HG03460 (cell line): ENCODE measurements around the gene TFCP2.
"Not testable (repeated sequence)": the region's sequence is repeated elsewhere in the genome, so short reads cannot be mapped to it uniquely, and the experiment has no call there.

Experiments used
- ATAC-seq: cut with Tn5 transposase; IDR thresholded peaks from one replicate; pipeline ENCODE4 v1.9.1; 2021; ENCODE audit not compliant: unreplicated experiment

Gene TFCP2

GRCh38 chr12:51172515-51173431, at the start of gene TFCP2:
TSS of gene TFCP2 (minus strand) at chr12:51173135. CDS start at chr12:51172422, 713 bp downstream.
- ATAC-seq, result peak; percentile 88

GRCh38 chr12:51222461-51222860, 49.5 kb upstream of the TFCP2 start:
- no peak for ATAC-seq

- not testable (repeated sequence) for ATAC-seq
Observed at GRCh38 chr12:51219857-51220256, 46.9 kb upstream of the TFCP2 start.

GRCh38 chr12:51219322-51219721, 46.4 kb upstream of the TFCP2 start:
- no peak for ATAC-seq

DNA sequence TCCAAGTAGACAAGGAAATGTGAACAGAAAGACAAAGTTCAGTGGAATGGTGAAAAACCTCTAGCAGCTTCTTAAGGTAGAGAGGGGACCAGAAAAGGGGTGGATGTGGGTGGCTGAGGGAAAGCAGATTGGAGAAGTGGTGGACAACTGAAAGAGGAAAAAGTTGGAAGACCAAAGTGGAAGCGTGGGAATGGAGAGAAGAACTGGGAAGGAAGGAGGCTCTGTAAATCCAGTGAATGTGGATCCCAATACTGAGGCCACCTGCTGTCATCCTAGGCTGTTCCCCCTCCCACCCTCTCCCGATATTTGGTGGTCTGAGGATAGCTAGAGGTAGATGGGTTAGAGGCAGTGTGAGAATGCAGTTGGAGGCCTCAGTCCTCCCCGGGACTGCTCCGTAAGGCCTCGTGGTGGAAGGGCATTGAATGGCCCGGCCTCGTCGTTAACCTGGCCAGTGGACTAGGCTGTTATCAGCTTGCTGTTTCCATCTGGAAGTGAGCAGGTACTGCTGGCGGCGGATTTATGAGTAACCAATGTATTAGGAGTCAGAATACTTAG, 45.7 kb upstream of the TFCP2 start:
- ATAC-seq, result no peak

- ATAC-seq, result peak; percentile 73
Observed at GRCh38 chr12:51217968-51218606, 45.2 kb upstream of the TFCP2 start, which contains the start of gene POU6F1. TSS of gene POU6F1 (minus strand) at chr12:51218062. CDS start at chr12:51206836, 11,226 bp downstream.

DNA sequence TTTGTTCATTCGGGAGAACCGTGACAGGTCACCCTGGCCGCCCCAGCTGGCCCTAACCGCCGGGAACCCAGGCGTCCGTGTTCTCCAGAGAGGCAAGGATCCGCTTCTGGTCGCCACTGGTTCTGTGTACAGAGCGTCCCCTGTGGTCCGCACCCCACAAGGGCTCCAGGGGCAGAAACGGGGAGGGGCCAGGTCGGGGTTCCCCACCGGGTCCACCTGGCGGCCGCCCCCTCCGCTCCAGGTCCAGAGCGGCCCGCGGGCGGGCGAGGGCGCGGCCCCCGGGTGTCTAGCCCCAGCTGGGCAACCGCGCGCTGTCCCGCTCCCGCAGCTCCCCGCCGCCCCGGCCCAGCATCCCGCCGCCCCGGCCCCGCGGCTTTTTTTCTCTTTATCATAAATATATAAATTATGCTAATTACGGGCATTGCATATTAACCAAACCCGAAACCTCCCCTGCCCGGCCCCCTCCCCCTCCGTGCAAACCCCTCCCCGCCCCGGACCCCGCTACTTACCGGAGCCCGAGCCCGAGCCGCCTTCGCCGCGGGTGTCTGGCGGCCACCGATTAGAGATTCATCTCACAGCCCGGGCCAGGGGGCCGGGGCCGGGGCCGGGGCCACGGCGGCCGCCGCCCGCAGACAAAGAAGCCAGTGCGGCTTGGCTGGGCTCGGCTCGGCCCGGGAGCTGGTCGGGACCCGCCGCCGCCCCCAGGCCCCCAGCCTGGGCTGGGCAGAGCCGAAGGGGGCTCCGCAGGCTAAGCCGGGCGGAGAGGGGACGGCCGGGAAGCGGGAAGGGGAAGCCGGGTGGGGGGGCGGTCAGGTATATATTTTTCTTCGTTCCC, 44.4 kb upstream of the TFCP2 start:
- ATAC-seq, result peak; percentile 33

DNA sequence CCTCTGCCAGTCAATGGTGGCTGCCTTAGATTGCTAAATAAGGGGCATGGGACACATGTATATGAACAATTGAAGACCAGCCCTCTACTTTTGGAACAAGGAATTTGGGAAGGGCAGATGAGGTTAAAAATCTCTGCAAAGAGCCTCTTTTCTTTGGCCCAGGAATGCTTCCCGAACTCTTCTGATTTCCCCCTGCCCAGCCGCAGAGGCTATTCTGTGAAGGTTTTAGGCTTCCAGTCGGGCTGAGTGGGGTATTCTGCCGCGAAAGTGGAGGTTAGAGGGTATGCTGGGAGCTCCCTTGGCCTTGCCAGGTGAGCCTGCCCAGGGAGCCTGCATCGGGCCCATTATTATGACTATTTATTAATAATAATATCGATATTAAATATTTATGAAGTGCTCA, 43.7 kb upstream of the TFCP2 start:
- no peak for ATAC-seq

- ATAC-seq, result no peak
Observed at GRCh38 chr12:51214895-51215294, 42.0 kb upstream of the TFCP2 start.

GRCh38 chr12:51210690-51211395, 37.9 kb upstream of the TFCP2 start:
- no peak for ATAC-seq

GRCh38 chr12:51209259-51209658, 36.3 kb upstream of the TFCP2 start:
- no peak for ATAC-seq

- ATAC-seq, result no peak
Observed at GRCh38 chr12:51208016-51208660, 35.2 kb upstream of the TFCP2 start.

GRCh38 chr12:51205350-51205749, 32.4 kb upstream of the TFCP2 start:
- ATAC-seq, result no peak

DNA sequence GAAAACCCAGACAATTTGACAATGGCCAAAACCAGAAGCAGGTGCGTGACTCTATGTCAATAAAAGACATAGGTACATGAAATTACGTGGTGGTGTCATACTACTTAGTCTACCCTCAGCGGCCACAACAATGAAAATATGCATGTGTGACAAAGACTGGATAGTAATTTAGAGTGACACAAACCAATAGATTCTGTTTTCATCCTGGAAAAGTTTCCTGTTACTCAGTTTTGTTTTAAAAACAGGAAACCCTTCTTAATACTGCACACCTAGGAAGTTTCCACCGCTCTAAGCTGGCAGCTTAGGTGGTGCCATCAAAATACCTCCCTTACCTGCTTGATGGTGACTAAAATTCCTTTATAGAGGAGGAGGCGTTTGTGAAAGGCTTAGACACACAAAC, 29.8 kb upstream of the TFCP2 start:
- no peak for ATAC-seq

- no peak for ATAC-seq
Observed at GRCh38 chr12:51200806-51201205, 27.9 kb upstream of the TFCP2 start.

GRCh38 chr12:51200156-51200555, 27.2 kb upstream of the TFCP2 start:
- ATAC-seq, result no peak

DNA sequence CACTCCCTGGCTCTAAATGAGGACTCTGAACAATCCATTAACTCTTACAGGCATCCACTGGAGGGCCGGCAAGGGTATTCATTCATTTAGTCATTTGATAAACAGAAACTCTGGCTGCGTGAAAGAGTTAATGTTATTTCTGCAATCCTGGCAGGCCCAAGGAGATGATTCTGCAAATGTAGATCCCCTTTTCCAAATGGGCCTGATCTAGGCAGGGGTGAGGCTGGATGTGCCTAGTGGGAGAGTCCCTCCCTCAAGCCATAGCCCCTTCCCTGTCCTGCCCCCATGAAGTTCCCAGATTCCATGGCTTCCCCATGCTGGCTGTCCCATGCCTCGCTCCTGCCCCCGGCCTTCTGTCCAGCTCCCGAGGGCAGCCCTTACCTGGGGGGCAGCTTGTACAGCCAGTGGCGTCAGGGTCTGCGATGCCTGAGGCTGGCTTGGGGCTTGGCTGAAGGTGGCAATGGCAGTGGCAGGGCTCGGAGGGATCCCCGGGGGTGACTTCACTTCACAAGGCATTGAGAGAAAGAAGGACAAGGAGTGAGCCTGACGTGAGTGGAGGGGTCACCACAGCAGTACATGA, 26.5 kb upstream of the TFCP2 start:
- no peak for ATAC-seq

DNA sequence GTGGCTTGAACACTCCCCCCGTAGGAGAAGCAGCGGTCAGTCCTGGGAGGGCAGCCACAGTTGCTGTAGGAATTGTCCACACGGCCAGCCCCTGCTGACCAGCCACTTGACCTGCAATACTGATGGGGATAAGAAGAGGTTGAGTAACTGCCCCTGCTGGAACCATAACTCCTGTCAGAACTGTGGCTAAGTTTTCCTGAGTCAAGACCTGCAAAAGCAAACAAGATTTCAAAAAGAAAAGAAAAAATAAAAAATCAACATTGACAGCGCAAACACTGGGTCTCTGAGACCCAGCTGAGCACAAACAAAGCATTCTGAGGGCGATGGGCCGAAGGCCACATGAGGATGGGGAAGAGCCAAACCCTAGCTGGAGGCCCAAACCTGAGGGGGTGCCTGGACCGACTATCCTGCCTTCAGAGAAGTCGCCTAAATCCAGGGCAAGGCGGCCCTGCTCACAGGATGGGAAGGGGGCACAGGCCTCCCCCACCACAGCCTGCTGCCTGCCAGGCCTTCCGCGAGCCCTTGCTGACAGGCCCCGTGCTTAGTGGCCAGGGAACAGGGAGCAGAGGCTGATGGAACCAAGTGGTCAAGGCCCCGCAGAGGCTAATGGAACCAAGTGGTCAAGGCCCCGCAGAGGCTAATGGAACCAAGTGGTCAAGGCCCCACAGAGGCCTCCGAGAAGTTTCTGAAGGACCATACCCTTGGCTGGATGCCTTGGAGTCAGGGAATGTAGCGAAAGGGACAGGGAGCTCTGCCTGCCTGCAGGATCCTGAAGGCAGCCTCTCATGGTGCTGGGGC, 25.8 kb upstream of the TFCP2 start:
- ATAC-seq, result no peak
